ENCODE measurements around the gene AGXT. TPM values are rescaled to one million over a fixed set of nuclear protein-coding genes. Genes with fewer than 3 reads are reported as not detected.

AGXT gene
- total and polyA plus RNA-seq, 8 donors, result not detected

GRCh38 chr2:240900141-240900860 is 31.7 kb downstream of the AGXT start:
- Histone ChIP-seq H3K9me3 (no peaks in the 10 kb centered on the region), H3K27me3 (peaks cover 0 to 15% (median 0%) of the 10 kb centered on the region in 3 donors), H3K27ac (no peak overlapping the region), H3K4me3 (no peak overlapping the region), H3K36me3 (no peaks in the 10 kb centered on the region), H3K4me1 (peaks cover 0 to 33% (median 12%) of the 10 kb centered on the region in 4 donors)
- WGBS, 5 donors, result 87 to 92% (median 89%) methylated on average over 27 of the region's 27 CpGs
- TF ChIP-seq, protein P1, sequence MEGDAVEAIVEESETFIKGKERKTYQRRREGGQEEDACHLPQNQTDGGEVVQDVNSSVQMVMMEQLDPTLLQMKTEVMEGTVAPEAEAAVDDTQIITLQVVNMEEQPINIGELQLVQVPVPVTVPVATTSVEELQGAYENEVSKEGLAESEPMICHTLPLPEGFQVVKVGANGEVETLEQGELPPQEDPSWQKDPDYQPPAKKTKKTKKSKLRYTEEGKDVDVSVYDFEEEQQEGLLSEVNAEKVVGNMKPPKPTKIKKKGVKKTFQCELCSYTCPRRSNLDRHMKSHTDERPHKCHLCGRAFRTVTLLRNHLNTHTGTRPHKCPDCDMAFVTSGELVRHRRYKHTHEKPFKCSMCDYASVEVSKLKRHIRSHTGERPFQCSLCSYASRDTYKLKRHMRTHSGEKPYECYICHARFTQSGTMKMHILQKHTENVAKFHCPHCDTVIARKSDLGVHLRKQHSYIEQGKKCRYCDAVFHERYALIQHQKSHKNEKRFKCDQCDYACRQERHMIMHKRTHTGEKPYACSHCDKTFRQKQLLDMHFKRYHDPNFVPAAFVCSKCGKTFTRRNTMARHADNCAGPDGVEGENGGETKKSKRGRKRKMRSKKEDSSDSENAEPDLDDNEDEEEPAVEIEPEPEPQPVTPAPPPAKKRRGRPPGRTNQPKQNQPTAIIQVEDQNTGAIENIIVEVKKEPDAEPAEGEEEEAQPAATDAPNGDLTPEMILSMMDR (IDR thresholded peaks at IDR 0.05), result no peak
- no peak for TF ChIP-seq EP300 (IDR thresholded peaks at IDR 0.05)
- no peak for TF ChIP-seq POLR2AphosphoS5 (IDR thresholded peaks at IDR 0.05)
- no peak for TF ChIP-seq POLR2A (IDR thresholded peaks at IDR 0.05)
- intact Hi-C loops (cut with DNase I; ENCODE audit: low total_unique reads), result no loop called here
- DNase-seq, result no peak

DNA sequence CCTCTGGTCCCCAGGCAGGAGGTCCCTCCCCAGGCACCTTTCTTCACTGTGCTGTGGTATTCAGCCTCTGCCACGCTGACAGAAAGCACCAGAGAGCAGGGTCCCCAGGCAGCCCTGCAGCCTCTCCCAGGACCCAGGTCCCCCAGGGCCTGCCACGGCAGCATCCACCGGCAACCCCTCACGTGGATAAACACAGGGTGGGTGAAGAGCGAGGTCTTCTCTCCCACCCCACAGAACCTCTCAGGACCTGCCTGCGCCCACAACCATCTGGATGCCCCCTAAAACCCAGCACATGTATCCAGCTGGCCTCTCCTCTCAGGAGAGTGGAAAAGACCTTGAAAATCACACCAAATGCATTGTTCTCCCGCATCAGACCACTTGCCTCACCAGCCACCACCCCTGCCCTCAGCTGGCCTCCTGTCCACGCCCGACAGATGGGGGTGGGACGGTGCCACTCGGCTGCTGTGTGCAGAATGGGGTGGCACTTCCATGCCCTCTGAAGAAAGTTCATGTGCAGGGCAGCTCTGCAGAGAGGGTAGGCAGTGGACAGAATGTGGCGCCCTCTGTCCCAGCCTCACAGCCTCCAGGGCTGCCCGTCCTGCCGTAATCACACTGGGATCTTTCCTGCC is 33.5 kb downstream of the AGXT start:
- intact Hi-C loops (cut with DNase I; ENCODE audit: low total_unique reads), result no loop called here
- Histone ChIP-seq H3K36me3 (no peaks in the 10 kb centered on the region), H3K4me3 (no peak overlapping the region), H3K4me1 (peaks cover 0 to 26% (median 6%) of the 10 kb centered on the region in 4 donors), H3K9me3 (no peaks in the 10 kb centered on the region), H3K27me3 (peaks cover 0 to 22% (median 0%) of the 10 kb centered on the region in 3 donors), H3K27ac (no peak overlapping the region)
- 78 to 93% (median 83%) methylated on average over 11 to 14 of the region's 14 CpGs for WGBS, 5 donors
- TF ChIP-seq, protein P1 (IDR thresholded peaks at IDR 0.05), result no peak
- TF ChIP-seq EP300 (IDR thresholded peaks at IDR 0.05) (no peak), POLR2AphosphoS5 (IDR thresholded peaks at IDR 0.05) (no peak), POLR2A (IDR thresholded peaks at IDR 0.05) (no peak)
- no peak for DNase-seq

DNA sequence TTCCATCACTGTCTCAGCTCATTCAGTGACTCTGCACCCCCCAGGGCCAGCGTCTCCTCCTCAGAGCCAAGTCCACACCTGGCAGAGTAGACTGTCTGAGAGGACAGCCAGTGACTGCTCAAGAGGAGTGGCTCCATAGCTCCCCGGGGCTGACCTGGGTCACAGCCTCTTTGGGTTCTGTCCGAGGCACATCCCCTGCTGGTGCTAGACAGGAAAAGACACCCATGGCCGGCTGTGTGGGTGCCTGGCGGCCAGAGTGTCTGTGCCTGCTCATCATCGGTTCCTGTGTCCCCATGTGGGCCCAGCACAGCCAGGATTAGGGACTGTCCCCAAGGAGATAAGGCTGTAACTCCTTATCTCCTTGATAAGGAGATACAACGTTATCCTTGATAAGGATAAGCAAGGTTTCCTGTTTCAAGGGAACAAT is 34.0 kb downstream of the AGXT start:
- DNase-seq, result no peak
- H3K4me3 ChIP-seq, result no peak overlapping the region
- H3K27ac ChIP-seq, result no peak overlapping the region
- no peaks in the 10 kb centered on the region for H3K9me3 ChIP-seq
- H3K4me1 ChIP-seq, result peaks cover 0 to 21% (median 6%) of the 10 kb centered on the region in 4 donors
- TF ChIP-seq EP300 (IDR thresholded peaks at IDR 0.05) (no peak), POLR2AphosphoS5 (IDR thresholded peaks at IDR 0.05) (no peak), POLR2A (IDR thresholded peaks at IDR 0.05) (no peak)
- TF ChIP-seq, protein P1 (IDR thresholded peaks at IDR 0.05), result no peak
- 30 to 66% (median 40%) methylated on average over 5 to 7 of the region's 7 CpGs for WGBS, 5 donors
- peaks cover 0 to 23% (median 0%) of the 10 kb centered on the region in 3 donors for H3K27me3 ChIP-seq
- intact Hi-C loops (cut with DNase I; ENCODE audit: low total_unique reads), result no loop called here
- no peaks in the 10 kb centered on the region for H3K36me3 ChIP-seq

DNA sequence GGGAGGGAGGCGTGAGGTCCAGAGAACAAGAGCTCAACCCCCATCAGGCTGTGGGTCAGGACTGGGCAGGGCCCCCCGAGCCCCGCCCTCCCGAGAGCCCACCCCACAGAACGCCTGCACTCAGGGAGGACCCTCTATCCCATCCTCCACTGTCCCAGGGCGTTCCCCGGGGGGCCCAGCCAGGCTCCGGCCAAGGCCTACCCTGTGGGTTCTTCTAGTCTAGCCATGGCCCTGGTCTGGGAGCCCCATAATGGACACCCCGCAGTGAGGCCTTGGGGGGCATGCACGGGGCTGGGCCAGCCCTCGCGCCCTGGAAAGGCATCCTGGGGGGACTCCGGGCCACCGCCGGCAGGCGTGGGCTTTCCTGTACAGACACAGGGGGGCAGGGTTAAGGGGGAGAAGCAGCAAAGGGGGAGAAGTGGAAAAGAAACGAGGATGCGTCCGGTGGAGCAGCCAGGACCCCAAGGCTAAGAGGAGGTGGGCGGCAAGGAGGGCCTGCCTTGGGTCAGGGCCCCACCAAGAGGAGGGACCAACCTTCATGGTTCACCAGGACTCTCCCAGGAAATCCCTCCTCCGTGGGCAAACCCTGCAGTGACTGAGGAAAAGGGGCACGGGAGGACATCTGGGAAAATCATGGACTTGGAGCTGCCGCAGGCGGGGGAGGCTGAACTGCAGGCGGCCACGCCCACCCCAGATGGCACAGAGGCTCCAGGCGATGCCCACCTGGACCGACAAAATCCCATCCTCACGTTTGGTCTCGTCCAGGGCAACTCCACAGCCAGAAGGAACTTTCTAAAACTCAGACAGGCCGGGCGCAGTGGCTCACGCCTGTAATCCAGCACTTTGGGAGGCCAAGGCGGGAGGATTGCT is 34.8 kb downstream of the AGXT start:
- intact Hi-C loops (cut with DNase I; ENCODE audit: low total_unique reads), result no loop called here
- WGBS, 5 donors, result 87 to 91% (median 89%) methylated on average over 26 to 34 of the region's 34 CpGs
- Histone ChIP-seq H3K9me3 (no peaks in the 10 kb centered on the region), H3K27ac (no peak overlapping the region), H3K27me3 (peaks cover 0 to 23% (median 0%) of the 10 kb centered on the region in 3 donors), H3K36me3 (no peaks in the 10 kb centered on the region), H3K4me3 (no peak overlapping the region), H3K4me1 (peaks cover 0 to 14% (median 3%) of the 10 kb centered on the region in 4 donors)
- TF ChIP-seq POLR2AphosphoS5 (IDR thresholded peaks at IDR 0.05), result no peak
- TF ChIP-seq EP300 (IDR thresholded peaks at IDR 0.05), result no peak
- TF ChIP-seq, protein P1 (IDR thresholded peaks at IDR 0.05), result no peak
- TF ChIP-seq POLR2A (IDR thresholded peaks at IDR 0.05), result no peak
- no peak for DNase-seq
